Natural killer cell (primary cell): ENCODE measurements around the gene CCR2. TPM values are rescaled to one million over a fixed set of nuclear protein-coding genes. Genes with fewer than 3 reads are reported as not detected.

ENCODE experiments used
- ATAC-seq, 3 donors: fragments of 150-1000 bp in 2 of 3; fragments of 200-7000 bp in 1 of 3; cut with Tn5 transposase; 1 replicate in 1 of 3; 2 replicates in 2 of 3; pipeline ENCODE4 v1.10.0; 2021; ENCODE audit warnings: mild to moderate bottlenecking in 2 of 3, moderate library complexity in 2 of 3
- DNase-seq, 2 donors: peaks; one replicate each; pipeline versions ENCODE4 v3.0.0 to v3.0.0-alpha.2; 2013 to 2021; ENCODE audit warnings: mixed read lengths in 1 of 2
- H3K27ac ChIP-seq: one replicate; pipeline ENCODE4 v1.5.1; 2013; ENCODE audit warnings: mild to moderate bottlenecking, low read length
- H3K27me3 ChIP-seq: one replicate; pipeline ENCODE4 v1.6.1; 2013; ENCODE audit warnings: low read length; ENCODE audit not compliant: control insufficient read depth, insufficient read depth
- H3K36me3 ChIP-seq: one replicate; pipeline ENCODE4 v1.6.1; 2013; ENCODE audit warnings: low read length; ENCODE audit not compliant: control insufficient read depth, insufficient read depth
- H3K4me1 ChIP-seq: one replicate; pipeline ENCODE4 v1.6.1; 2013; ENCODE audit warnings: low read length; ENCODE audit not compliant: control insufficient read depth, insufficient read depth
- H3K4me3 ChIP-seq: one replicate; pipeline ENCODE4 v1.5.1; 2013; ENCODE audit warnings: low read length
- H3K9me3 ChIP-seq: one replicate; pipeline ENCODE4 v1.6.1; 2013; ENCODE audit warnings: low read length; ENCODE audit not compliant: control insufficient read depth, insufficient read depth
- H3K27ac Mint-ChIP-seq, 2 donors: one replicate each; pipeline ENCODE4 v1.8.0; 2022; ENCODE audit warnings: mild to moderate bottlenecking in 2 of 2, mixed read lengths in 2 of 2, moderate library complexity in 1 of 2
- H3K27me3 Mint-ChIP-seq, 2 donors: one replicate each; pipeline ENCODE4 v1.8.0; 2022; ENCODE audit warnings: low read depth in 2 of 2, mixed read lengths in 2 of 2
- H3K36me3 Mint-ChIP-seq: one replicate; pipeline ENCODE4 v1.8.0; 2022; ENCODE audit warnings: mixed read lengths
- H3K4me1 Mint-ChIP-seq, 2 donors: one replicate each; pipeline ENCODE4 v1.8.0; 2022; ENCODE audit warnings: mixed read lengths in 2 of 2
- H3K4me3 Mint-ChIP-seq: one replicate; pipeline ENCODE4 v1.8.0; 2022; ENCODE audit warnings: mild to moderate bottlenecking, moderate library complexity, mixed read lengths
- H3K9me3 Mint-ChIP-seq, 2 donors: one replicate each; pipeline ENCODE4 v1.8.0; 2022; ENCODE audit warnings: mixed read lengths in 2 of 2
- WGBS: methylation state at CpG from one replicate; pipeline ENCODE4 v1.1.7; 2013; ENCODE audit warnings: missing lambda C conversion rate; ENCODE audit not compliant: insufficient coverage; 5-methylcytosine and 5-hydroxymethylcytosine counted together
- intact Hi-C: fragments of 100-400 bp; cut with micrococcal nuclease; formaldehyde crosslinking; loops from one replicate; pipeline ENCODE4 v1.14.2; 2022
- total RNA-seq, 4 donors: library from RNA; stranded (reverse); fragments of 120-200 nt in 1 of 4; gene quantifications; one replicate each; pipeline versions ENCODE4 v1.2.3 to v1.2.4, GENCODE V29; 2013 to 2022
- TF ChIP-seq, protein P1 (sequence below): fragments of 200-600 bp; IDR thresholded peaks from one replicate; pipeline ENCODE4 v1.8.0; 2022; ENCODE audit warnings: antibody characterized with exemption

Gene CCR2
- total RNA-seq, 3 donors from 2014 or later (not counting 1 experiment from before 2014, with no cell fraction given) = 0.21 to 9.8 (median 1.7) TPM

DNA sequence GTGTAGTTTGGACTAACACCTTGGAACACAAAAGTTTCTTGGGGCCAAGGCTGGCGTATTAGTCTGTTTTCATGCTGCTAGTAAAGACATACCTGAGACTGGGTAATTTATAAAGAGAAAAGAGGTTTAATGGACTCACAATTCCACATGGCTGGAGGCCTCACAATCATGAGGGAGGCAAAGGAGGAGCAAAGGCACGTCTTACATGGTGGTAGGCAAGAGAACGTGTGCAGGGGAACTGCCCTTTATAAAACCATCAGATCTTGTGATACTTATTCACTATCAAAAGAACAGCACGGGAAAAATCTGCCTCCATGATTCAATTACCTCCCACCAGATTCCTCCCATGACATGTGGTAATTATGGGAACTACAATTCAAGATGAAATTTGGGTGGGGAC is 9.4 kb upstream of the CCR2 start:
- DNase-seq (no peak), ATAC-seq (no peak)
- H3K9me3 ChIP-seq = peaks cover 8% of the 10 kb centered on the region
- H3K27me3 ChIP-seq = no peaks in the 10 kb centered on the region
- peaks cover 8% of the 10 kb centered on the region for H3K4me1 ChIP-seq
- no peak overlapping the region for H3K4me3 ChIP-seq
- no peak overlapping the region for H3K4me3 Mint-ChIP-seq
- peaks cover 19% of the 10 kb centered on the region in 2 donors for H3K4me1 Mint-ChIP-seq
- peaks cover 4 to 8% of the 10 kb centered on the region in 2 donors for H3K9me3 Mint-ChIP-seq
- 94% methylated on average over 3 of the region's 4 CpGs for WGBS
- peaks cover 5% of the 10 kb centered on the region for H3K36me3 Mint-ChIP-seq
- TF ChIP-seq, protein P1, sequence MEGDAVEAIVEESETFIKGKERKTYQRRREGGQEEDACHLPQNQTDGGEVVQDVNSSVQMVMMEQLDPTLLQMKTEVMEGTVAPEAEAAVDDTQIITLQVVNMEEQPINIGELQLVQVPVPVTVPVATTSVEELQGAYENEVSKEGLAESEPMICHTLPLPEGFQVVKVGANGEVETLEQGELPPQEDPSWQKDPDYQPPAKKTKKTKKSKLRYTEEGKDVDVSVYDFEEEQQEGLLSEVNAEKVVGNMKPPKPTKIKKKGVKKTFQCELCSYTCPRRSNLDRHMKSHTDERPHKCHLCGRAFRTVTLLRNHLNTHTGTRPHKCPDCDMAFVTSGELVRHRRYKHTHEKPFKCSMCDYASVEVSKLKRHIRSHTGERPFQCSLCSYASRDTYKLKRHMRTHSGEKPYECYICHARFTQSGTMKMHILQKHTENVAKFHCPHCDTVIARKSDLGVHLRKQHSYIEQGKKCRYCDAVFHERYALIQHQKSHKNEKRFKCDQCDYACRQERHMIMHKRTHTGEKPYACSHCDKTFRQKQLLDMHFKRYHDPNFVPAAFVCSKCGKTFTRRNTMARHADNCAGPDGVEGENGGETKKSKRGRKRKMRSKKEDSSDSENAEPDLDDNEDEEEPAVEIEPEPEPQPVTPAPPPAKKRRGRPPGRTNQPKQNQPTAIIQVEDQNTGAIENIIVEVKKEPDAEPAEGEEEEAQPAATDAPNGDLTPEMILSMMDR = no peak
- intact Hi-C loops = no loop called here
- no peak overlapping the region for H3K27ac ChIP-seq
- H3K36me3 ChIP-seq = no peaks in the 10 kb centered on the region
- no peaks in the 10 kb centered on the region for H3K27me3 Mint-ChIP-seq
- no peak overlapping the region for H3K27ac Mint-ChIP-seq

GRCh38 chr3:46348823-46349482 is 5.0 kb upstream of the CCR2 start:
- Mint-ChIP-seq H3K4me1 (peaks cover 63 to 64% of the 10 kb centered on the region in 2 donors), H3K9me3 (no peaks in the 10 kb centered on the region), H3K27ac (peak overlapping the region; percentile 85 to 86), H3K27me3 (no peaks in the 10 kb centered on the region), H3K4me3 (peak overlapping the region; percentile 73), H3K36me3 (no peaks in the 10 kb centered on the region)
- peak overlapping the region; percentile 79 for H3K27ac ChIP-seq
- no peak for ATAC-seq
- intact Hi-C loops = no loop called here
- WGBS = 42% methylated on average over 3 of the region's 3 CpGs
- TF ChIP-seq, protein P1 = no peak
- H3K27me3 ChIP-seq = no peaks in the 10 kb centered on the region
- no peak overlapping the region for H3K4me3 ChIP-seq
- H3K4me1 ChIP-seq = peaks cover 41% of the 10 kb centered on the region
- peaks cover 2% of the 10 kb centered on the region for H3K9me3 ChIP-seq
- no peaks in the 10 kb centered on the region for H3K36me3 ChIP-seq
- peak in 1 of 2 donors; percentile 35 for DNase-seq

DNA sequence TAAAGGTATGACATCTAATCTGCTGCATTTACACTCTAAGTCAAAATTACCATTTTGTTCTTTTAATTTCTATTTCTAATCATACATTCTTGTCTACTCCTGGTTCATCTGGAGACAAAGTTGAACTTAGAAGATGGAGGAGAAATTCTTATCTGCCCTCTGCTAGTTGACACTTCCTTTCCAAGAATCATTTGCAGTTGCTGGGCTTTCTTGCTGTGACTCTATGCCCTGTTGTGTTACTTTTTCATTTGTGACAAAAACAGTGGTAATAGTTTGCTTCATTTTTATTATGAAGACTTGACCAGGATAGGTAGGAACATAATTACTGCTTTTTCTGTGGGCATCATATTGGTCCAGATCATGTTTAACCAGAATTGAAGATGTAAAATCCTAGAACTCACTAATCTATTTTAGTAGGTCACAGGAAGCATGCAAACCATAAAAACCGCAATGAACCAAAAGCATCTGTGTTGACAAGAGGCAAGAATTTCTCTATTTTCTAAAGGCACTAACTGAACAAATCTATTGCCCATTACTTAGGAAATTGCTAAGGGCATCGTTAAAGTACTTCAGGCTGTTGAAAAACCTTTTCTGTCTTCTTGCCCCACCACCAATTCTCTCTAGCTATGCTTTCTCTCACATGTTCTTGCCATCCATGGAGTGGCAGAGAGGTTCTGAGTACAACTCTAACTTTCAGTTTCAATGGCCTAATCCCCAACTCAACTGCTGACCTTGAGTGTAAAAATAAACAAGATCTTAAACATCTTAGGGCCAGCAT is 4.2 kb upstream of the CCR2 start:
- peak; percentile 59 to 72 (median 64) for ATAC-seq
- TF ChIP-seq, protein P1 = no peak
- intact Hi-C loops = loop anchor here (5.0 kb wide), 2 partner anchors 37 to 67 kb away; no protein-coding TSS in a partner anchor
- Mint-ChIP-seq H3K27ac (peak overlapping the region; percentile 85 to 86), H3K4me3 (peak overlapping the region; percentile 73), H3K4me1 (peaks cover 70 to 71% of the 10 kb centered on the region in 2 donors), H3K36me3 (no peaks in the 10 kb centered on the region), H3K9me3 (no peaks in the 10 kb centered on the region), H3K27me3 (no peaks in the 10 kb centered on the region)
- WGBS = 0% methylated on average over 2 of the region's 2 CpGs
- no peaks in the 10 kb centered on the region for H3K27me3 ChIP-seq
- no peak overlapping the region for H3K4me3 ChIP-seq
- peaks cover 45% of the 10 kb centered on the region for H3K4me1 ChIP-seq
- H3K36me3 ChIP-seq = no peaks in the 10 kb centered on the region
- H3K9me3 ChIP-seq = peaks cover 2% of the 10 kb centered on the region
- peak overlapping the region; percentile 79 for H3K27ac ChIP-seq
- peak in 1 of 2 donors; percentile 63 for DNase-seq
